GM12878 (cell line): ENCODE results near the gene NDUFA9. TPM values are rescaled to one million over a fixed set of nuclear protein-coding genes. Genes with fewer than 3 reads are reported as not detected.

Source experiments
- BCL11A ChIP-seq: IDR thresholded peaks from 2 replicates; pipeline ENCODE4 v1.6.1; 2011; ENCODE audit warnings: low read depth, low read length
- BHLHE40 ChIP-seq, 2 experiments: fragments of 450-650 bp in 1 of 2; IDR thresholded peaks; 2 replicates each; pipeline ENCODE4 v1.6.1; 2011 to 2017; ENCODE audit warnings: low read depth in 2 of 2, borderline replicate concordance in 1 of 2, improper control_type of control experiment in 1 of 2, low read length in 1 of 2, mild to moderate bottlenecking in 1 of 2
- BMI1 ChIP-seq: fragments of 450-650 bp; IDR thresholded peaks from 2 replicates; pipeline ENCODE4 v1.6.1; 2016; ENCODE audit warnings: mild to moderate bottlenecking, moderate library complexity, borderline replicate concordance
- CBX3 ChIP-seq: fragments of 200-600 bp; sonication (generic); IDR thresholded peaks from 2 replicates; pipeline ENCODE4 v1.6.1; 2016; ENCODE audit warnings: low read depth, borderline replicate concordance
- CHD4 ChIP-seq: fragments of 200-600 bp; sonication (generic); IDR thresholded peaks from 2 replicates; pipeline ENCODE4 v1.6.1; 2016; ENCODE audit warnings: mild to moderate bottlenecking
- EP300 ChIP-seq, 2 experiments: fragments of 150-350 bp in 1 of 2; IDR thresholded peaks; 2 replicates each; pipeline ENCODE4 v1.6.1; 2011 to 2012; ENCODE audit warnings: low read depth in 2 of 2, low read length in 2 of 2, borderline replicate concordance in 1 of 2, improper control_type of control experiment in 1 of 2, inconsistent platforms in 1 of 2; ENCODE audit not compliant: control insufficient read depth in 1 of 2
- EZH2 ChIP-seq: IDR thresholded peaks from 2 replicates; pipeline ENCODE4 v1.6.1; 2012; ENCODE audit warnings: low read depth, mild to moderate bottlenecking, control low read depth, inconsistent platforms, low read length, borderline replicate concordance; ENCODE audit not compliant: control insufficient read depth
- HDAC6 ChIP-seq: fragments of 200-600 bp; sonication (generic); IDR thresholded peaks from one replicate; pipeline ENCODE4 v1.8.0; 2017; ENCODE audit warnings: antibody characterized with exemption; ENCODE audit not compliant: unreplicated experiment
- LARP7 ChIP-seq: fragments of 450-650 bp; IDR thresholded peaks from 2 replicates; pipeline ENCODE4 v1.6.1; 2017; ENCODE audit warnings: mild to moderate bottlenecking
- MTA2 ChIP-seq: fragments of 450-650 bp; IDR thresholded peaks from 2 replicates; pipeline ENCODE4 v1.6.1; 2016; ENCODE audit warnings: low read depth, mild to moderate bottlenecking, moderate library complexity
- MYB ChIP-seq: fragments of 150-350 bp; IDR thresholded peaks from 2 replicates; pipeline ENCODE4 v1.6.1; 2014; ENCODE audit warnings: mild to moderate bottlenecking, low read depth, low read length, borderline replicate concordance
- NR2C1 ChIP-seq: fragments of 450-650 bp; IDR thresholded peaks from 2 replicates; pipeline ENCODE4 v1.6.1; 2017; ENCODE audit warnings: antibody characterized with exemption, mild to moderate bottlenecking, moderate library complexity
- NRF1 ChIP-seq: conservative IDR thresholded peaks from 2 replicates; pipeline ENCODE4 v1.6.1; 2011; ENCODE audit warnings: mild to moderate bottlenecking, low read depth, low read length, improper control_type of control experiment
- POLR2AphosphoS5 ChIP-seq: IDR thresholded peaks from 2 replicates; pipeline ENCODE4 v1.6.1; 2011; ENCODE audit warnings: mild to moderate bottlenecking, low read length, inconsistent platforms
- RELA ChIP-seq: fragments of 450-650 bp; IDR thresholded peaks from 2 replicates; pipeline ENCODE4 v1.8.0; 2014; ENCODE audit warnings: borderline replicate concordance; ENCODE audit not compliant: partially characterized antibody
- SIN3A ChIP-seq: IDR thresholded peaks from 2 replicates; pipeline ENCODE4 v1.6.1; 2012; ENCODE audit warnings: low read depth, low read length, improper control_type of control experiment
- SP1 ChIP-seq: IDR thresholded peaks from one replicate; pipeline ENCODE4 v1.6.1; 2011; ENCODE audit warnings: low read depth, low read length
- TBL1XR1 ChIP-seq: IDR thresholded peaks from 2 replicates; pipeline ENCODE4 v1.6.1; 2012; ENCODE audit warnings: low read depth, low read length, improper control_type of control experiment
- TCF12 ChIP-seq: IDR thresholded peaks from 2 replicates; pipeline ENCODE4 v1.6.1; 2011; ENCODE audit warnings: low read depth, mild to moderate bottlenecking, low read length
- TCF7 ChIP-seq: IDR thresholded peaks from 2 replicates; pipeline ENCODE4 v1.6.1; 2014; ENCODE audit warnings: antibody characterized with exemption, borderline replicate concordance
- YY1 ChIP-seq: IDR thresholded peaks from 2 replicates; pipeline ENCODE4 v1.6.1; 2011; ENCODE audit warnings: low read depth, mild to moderate bottlenecking, low read length
- ZNF217 ChIP-seq: fragments of 450-650 bp; IDR thresholded peaks from 2 replicates; pipeline ENCODE4 v1.6.1; 2017; ENCODE audit warnings: antibody characterized with exemption, mild to moderate bottlenecking
- ZNF24 ChIP-seq: fragments of 450-650 bp; IDR thresholded peaks from 2 replicates; pipeline ENCODE4 v1.6.1; 2017; ENCODE audit warnings: antibody characterized with exemption, mild to moderate bottlenecking
- polyA plus RNA-seq, 11 experiments: library from polyadenylated mRNA; depleted of rRNA in 4 of 11; unstranded in 6 of 11; stranded (reverse) in 5 of 11; fragments of >200 nt; fragmentation: Nextera tagmentation in 4 of 11; fragmentation: Illumina TruSeq in 1 of 11; extraction: Ambion mirVana in 4 of 11; extraction: Trizol in 1 of 11; gene quantifications; 1 replicate in 1 of 11; 2 replicates in 10 of 11; pipeline versions ENCODE4 v1.2.1 to v1.2.3, GENCODE V29; 2011 to 2016; ENCODE audit warnings: inconsistent platforms in 2 of 11, missing spikeins in 2 of 11, low read depth in 1 of 11
- total RNA-seq, 4 experiments: library from RNA; depleted of rRNA in 3 of 4; stranded (reverse); fragments of >200 nt in 3 of 4; fragmentation: Illumina TruSeq in 1 of 4; extraction: Trizol in 1 of 4; gene quantifications; 2 replicates each; pipeline versions ENCODE4 v1.2.1 to v1.2.3, GENCODE V29; 2013 to 2021
- TF ChIP-seq, protein P1 (sequence below): IDR thresholded peaks from 2 replicates; pipeline ENCODE4 v1.6.1; 2011; ENCODE audit warnings: borderline replicate concordance, low read depth, mild to moderate bottlenecking, moderate library complexity, low read length; ENCODE audit not compliant: insufficient read depth, poor library complexity, severe bottlenecking
- TF ChIP-seq, protein P2 (sequence below): fragments of 450-650 bp; IDR thresholded peaks from 2 replicates; pipeline ENCODE4 v1.6.1; 2017; ENCODE audit warnings: borderline replicate concordance
- TF ChIP-seq, protein P3 (sequence below): fragments of 450-650 bp; IDR thresholded peaks from 2 replicates; pipeline ENCODE4 v1.6.1; 2017; ENCODE audit warnings: antibody characterized with exemption, mild to moderate bottlenecking, moderate library complexity

The NDUFA9 gene
- total and polyA plus RNA-seq, 10 of the 15 experiments (the other 5 are each of a cell fraction or from before 2014, with no cell fraction given) = 95.2 to 472 (median 151) TPM

DNA sequence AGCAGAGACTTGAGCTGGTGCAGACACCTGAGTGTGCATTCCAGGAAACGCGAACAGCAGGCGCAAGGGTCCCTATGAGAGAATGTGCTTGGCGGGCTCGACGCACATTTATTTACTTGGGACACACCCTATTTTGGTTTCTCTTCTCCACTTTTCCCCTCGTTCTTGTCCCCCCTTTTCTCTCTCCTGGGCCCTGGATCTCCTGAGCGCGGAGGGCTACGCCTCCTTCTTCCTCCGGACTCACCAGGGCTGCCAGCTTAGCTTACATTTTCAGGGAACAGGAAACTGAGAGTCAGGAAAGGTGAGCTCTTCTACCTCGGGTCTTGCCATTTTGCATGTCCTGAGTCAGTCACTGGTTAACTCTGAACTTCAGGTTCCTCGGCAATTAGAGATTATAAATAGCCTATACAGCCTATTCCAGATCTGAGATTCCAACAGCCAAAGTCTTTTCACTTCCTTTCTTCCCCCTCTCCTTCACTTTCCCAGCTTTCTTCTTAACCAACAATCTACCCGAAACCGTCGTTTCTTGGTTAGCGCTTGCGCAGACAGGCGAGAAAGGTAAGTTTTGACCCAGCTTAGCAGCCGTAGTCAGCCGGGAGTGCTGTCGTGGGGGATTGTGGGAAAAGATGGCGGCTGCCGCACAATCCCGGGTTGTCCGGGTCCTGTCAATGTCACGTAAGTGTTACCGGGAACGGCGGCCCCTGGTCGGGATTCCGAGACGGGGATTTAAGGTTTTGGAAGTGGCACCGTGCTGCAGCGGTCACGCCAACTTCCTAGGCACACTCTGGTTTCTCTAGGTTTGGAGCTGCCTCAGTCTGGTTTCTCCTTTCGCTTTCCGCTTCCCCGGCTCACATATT, at the start of gene NDUFA9, which contains the start of gene AKAP3 (continued):
- TF ChIP-seq, protein P1, sequence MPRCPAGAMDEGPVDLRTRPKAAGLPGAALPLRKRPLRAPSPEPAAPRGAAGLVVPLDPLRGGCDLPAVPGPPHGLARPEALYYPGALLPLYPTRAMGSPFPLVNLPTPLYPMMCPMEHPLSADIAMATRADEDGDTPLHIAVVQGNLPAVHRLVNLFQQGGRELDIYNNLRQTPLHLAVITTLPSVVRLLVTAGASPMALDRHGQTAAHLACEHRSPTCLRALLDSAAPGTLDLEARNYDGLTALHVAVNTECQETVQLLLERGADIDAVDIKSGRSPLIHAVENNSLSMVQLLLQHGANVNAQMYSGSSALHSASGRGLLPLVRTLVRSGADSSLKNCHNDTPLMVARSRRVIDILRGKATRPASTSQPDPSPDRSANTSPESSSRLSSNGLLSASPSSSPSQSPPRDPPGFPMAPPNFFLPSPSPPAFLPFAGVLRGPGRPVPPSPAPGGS = no peak
- TF ChIP-seq EP300 (IDR thresholded peaks at IDR 0.05; ENCODE audit: borderline replicate concordance in 1 of 2, control insufficient read depth in 1 of 2, low read depth in 2 of 2, low read length in 2 of 2) (no peak), NR2C1 (0 out of 2 replicates have a peak, but pooled peaks have one; percentile 25), ZNF217 (no peak), TCF7 (no peak), CBX3 (no peak), TCF12 (peak; percentile 51; the same call in 1 of the 2 replicates), EZH2 (no peak), MTA2 (no peak), SIN3A (peak; percentile 93), TBL1XR1 (0 out of 2 replicates have a peak, but pooled peaks have one; percentile 51), CHD4 (no peak), NRF1 (peak; percentile 37; the same call in 1 of the 2 replicates), SP1 (peak; percentile 13), BHLHE40 (IDR thresholded peaks at IDR 0.05; ENCODE audit: borderline replicate concordance in 1 of 2, low read depth in 2 of 2, low read length in 1 of 2) (peak; percentile 6 to 45; a peak in 2 of 4 replicates), HDAC6 (no peak), YY1 (peak; percentile 99), BMI1 (no peak), LARP7 (no peak), POLR2AphosphoS5 (peak; percentile 95), ZNF24 (no peak), BCL11A (no peak), RELA (no peak), MYB (no peak)
- TF ChIP-seq, protein P2, sequence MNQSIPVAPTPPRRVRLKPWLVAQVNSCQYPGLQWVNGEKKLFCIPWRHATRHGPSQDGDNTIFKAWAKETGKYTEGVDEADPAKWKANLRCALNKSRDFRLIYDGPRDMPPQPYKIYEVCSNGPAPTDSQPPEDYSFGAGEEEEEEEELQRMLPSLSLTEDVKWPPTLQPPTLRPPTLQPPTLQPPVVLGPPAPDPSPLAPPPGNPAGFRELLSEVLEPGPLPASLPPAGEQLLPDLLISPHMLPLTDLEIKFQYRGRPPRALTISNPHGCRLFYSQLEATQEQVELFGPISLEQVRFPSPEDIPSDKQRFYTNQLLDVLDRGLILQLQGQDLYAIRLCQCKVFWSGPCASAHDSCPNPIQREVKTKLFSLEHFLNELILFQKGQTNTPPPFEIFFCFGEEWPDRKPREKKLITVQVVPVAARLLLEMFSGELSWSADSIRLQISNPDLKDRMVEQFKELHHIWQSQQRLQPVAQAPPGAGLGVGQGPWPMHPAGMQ = no peak
- TF ChIP-seq, protein P3, sequence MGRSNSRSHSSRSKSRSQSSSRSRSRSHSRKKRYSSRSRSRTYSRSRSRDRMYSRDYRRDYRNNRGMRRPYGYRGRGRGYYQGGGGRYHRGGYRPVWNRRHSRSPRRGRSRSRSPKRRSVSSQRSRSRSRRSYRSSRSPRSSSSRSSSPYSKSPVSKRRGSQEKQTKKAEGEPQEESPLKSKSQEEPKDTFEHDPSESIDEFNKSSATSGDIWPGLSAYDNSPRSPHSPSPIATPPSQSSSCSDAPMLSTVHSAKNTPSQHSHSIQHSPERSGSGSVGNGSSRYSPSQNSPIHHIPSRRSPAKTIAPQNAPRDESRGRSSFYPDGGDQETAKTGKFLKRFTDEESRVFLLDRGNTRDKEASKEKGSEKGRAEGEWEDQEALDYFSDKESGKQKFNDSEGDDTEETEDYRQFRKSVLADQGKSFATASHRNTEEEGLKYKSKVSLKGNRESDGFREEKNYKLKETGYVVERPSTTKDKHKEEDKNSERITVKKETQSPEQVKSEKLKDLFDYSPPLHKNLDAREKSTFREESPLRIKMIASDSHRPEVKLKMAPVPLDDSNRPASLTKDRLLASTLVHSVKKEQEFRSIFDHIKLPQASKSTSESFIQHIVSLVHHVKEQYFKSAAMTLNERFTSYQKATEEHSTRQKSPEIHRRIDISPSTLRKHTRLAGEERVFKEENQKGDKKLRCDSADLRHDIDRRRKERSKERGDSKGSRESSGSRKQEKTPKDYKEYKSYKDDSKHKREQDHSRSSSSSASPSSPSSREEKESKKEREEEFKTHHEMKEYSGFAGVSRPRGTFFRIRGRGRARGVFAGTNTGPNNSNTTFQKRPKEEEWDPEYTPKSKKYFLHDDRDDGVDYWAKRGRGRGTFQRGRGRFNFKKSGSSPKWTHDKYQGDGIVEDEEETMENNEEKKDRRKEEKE = no peak
